GM18499 (cell line): ENCODE data around the gene C16orf96.

Experiments
- ATAC-seq: cut with Tn5 transposase; IDR thresholded peaks from one replicate; pipeline ENCODE4 v1.9.1; 2021; ENCODE audit warnings: moderate number of reproducible peaks; ENCODE audit not compliant: insufficient read depth, unreplicated experiment

The C16orf96 gene

GRCh38 chr16:4556112-4556511, at the start of gene C16orf96:
TSS of gene C16orf96 (plus strand) at chr16:4556340. CDS start at chr16:4556490, 150 bp downstream.
- ATAC-seq: no peak

GRCh38 chr16:4506450-4506849, 49.7 kb upstream of the C16orf96 start:
- no peak for ATAC-seq

DNA sequence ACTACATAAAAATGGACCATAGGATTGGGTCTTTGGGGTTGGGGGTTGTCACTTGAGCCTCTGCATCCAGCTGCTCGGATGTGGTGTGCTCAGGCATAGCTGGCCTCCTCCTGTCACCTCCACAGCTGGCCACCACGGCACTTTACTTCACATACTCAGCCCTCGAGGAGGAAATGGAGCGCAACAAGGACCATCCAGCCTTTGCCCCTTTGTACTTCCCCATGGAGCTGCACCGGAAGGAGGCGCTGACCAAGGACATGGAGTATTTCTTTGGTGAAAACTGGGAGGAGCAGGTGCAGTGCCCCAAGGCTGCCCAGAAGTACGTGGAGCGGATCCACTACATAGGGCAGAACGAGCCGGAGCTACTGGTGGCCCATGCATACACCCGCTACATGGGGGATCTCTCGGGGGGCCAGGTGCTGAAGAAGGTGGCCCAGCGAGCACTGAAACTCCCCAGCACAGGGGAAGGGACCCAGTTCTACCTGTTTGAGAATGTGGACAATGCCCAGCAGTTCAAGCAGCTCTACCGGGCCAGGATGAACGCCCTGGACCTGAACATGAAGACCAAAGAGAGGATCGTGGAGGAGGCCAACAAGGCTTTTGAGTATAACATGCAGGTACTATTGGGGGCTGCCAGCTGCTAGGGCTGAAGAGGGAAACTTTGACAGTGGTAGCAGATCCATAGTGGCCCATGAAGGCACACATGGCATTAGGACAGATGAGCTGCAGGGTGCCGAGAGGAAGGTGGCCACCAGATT, 48.4 kb upstream of the C16orf96 start:
- no peak for ATAC-seq

DNA sequence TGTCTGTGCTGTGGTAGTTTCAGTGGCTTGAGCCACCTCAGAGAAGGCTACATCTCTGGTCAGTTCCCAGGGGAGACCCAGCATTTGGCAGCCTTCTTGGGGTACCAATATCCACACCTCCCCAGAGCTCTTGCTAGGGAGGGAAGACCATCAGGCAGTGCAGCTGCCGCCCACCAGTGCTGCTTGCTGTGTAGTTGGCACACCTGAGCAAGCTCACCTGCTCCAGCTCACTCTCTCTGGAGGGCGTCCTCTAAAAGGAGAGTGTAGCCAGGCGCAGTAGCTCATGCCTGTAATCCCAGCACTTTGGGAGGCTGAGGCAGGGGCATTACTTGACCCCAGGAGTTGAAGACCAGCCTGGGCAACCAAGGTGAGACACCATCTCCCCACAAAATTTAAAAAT, 47.3 kb upstream of the C16orf96 start:
- ATAC-seq: no peak

- ATAC-seq: no peak
Measured at GRCh38 chr16:4509420-4509819, 46.7 kb upstream of the C16orf96 start.

DNA sequence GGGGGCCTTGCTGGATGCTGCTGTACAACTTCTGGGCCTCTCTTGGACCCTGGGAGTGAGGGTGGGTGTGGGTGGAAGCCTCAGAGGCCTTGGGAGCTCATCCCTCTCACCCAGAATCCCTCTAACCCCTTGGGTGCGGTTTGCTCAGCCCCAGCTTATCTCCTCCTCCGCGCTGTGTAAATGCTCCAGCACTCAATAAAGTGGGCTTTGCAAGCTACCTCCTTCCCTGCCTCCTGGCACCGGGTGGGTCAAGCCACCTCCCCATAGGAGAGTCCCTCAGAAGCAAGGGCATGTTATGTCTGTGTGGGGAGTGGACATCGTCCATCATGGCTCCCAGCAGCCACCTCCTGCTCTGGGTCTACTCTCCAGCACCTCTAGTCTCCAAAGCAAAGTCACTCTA, 46.0 kb upstream of the C16orf96 start:
- no peak for ATAC-seq

DNA sequence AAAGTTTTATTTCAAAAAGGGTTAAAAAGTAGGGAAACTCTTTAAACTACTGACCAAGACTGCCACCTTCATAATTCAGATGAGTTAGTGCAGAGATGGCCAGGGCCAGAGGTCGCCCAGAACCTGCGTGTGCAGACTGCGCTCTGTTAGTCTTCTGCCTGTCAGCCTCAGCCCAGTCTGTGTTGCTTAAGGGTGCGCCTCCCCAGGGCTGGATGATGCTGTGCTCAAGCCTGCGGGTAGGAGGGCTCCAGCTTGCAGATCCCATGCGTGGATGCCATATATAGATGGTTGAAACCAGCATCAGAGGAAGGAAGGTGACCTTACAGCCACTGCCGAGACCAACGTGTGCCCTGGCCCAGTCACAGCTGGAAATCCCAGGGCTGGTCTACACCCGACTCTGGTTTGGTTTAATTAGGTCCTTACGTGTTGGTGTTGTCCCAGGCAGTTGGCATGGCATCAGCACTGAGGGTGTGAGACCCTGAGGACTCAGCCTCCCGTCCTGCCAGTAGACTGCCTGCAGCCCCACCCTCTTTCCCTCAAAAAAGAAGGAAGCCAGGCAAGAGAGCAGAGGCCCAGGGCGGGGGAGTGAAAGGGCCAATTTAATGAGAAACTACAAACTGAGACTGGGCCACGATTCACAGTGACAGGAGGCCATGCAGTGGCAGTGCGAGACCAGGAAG, 45.3 kb upstream of the C16orf96 start:
- no peak for ATAC-seq

- ATAC-seq: no peak
Measured at GRCh38 chr16:4511441-4512082, 44.6 kb upstream of the C16orf96 start.

- ATAC-seq: no peak
Measured at GRCh38 chr16:4512473-4512872, 43.7 kb upstream of the C16orf96 start.

GRCh38 chr16:4513086-4513860, 42.9 kb upstream of the C16orf96 start:
- ATAC-seq: no peak

DNA sequence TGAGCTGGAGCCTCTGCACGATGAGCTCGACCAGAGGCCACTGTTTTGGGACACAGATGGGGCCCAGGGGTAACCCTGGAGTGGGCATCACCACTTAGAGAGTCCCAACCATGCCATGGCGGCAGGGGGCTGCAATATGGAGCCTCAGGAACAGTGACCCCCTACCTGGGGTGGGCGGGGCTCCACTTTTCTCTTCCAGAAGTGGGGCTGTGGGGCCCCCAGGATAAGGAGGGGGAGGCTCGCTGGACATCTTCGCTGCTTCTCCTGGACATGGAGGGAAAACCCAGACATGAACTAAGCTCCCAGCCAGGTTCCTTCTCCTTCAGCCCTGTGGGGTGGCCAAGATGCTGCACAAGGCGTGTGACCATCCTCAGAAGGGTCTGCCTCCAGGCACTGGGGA, 42.3 kb upstream of the C16orf96 start:
- no peak for ATAC-seq

- no peak for ATAC-seq
Measured at GRCh38 chr16:4514606-4515005, 41.5 kb upstream of the C16orf96 start.

- ATAC-seq: no peak
Measured at GRCh38 chr16:4515611-4516233, 40.4 kb upstream of the C16orf96 start.

DNA sequence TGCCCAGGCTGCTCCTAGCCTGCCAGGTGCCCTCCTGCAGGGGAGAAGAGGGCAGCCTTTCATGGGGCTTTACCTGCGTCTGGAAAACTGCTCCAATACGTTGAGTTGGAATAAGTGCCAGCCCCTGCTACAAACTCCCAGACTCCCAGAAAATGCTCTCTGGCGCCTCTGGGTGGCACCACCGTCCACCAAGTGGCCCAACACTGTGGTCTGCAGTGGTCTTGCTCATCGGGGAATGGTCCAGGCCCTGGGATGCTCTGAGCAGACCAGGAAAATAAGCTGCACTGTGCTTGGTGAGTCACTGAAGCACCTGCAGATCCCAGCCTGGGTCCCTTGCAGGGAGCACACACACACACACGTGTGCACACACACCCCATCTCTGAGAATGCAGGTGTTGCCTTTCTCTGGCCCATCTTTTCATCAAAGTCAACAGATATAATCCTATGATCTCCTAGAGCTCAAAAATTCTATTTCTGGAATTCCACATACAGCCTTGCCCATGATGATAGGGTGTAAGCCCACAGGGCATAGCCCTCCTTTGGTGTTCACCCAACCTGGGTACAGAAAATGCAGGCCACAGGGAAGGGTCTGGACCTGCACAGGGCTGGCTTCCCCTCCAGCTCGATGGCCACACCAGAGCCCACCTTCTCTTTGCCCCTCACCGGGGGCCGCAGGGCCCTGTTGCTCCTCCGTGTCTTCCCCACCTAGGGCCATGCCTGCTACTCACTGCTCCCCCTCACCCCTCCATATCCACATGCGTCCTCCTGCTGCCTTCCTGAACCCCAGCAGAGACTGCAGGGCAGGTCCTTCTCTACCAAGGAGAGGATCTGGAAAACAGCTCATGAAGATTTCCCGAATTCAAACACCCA, 38.1 kb upstream of the C16orf96 start:
- ATAC-seq: no peak

GRCh38 chr16:4519274-4520058, 36.7 kb upstream of the C16orf96 start:
- no peak for ATAC-seq

- no peak for ATAC-seq
Measured at GRCh38 chr16:4520913-4521312, 35.2 kb upstream of the C16orf96 start.

DNA sequence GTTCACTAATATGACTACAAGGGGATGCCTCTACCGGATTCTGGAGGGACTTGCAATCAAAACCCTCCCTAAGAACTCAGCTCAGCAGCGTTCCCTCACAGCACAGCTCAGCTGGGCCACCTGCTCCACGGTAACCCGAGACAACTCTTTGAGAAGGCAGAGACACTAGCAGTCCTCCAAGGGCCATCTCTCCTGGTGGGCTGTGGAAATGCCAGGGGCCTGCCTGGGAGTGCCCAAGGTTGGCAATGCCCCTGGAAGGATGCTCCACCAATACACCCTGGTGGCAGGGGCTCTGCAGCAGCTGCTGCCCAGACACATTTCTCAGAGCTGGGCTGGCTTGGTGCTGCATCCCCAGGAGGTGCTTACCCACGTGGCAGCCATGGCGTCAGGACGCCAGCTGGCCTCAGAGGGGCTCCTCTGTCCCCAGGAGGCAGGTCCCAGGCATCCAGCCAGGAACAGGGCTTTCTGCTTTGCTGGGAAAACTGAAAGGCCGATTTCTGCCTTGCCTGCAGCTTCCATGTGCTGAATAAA, 34.0 kb upstream of the C16orf96 start:
- ATAC-seq: no peak

DNA sequence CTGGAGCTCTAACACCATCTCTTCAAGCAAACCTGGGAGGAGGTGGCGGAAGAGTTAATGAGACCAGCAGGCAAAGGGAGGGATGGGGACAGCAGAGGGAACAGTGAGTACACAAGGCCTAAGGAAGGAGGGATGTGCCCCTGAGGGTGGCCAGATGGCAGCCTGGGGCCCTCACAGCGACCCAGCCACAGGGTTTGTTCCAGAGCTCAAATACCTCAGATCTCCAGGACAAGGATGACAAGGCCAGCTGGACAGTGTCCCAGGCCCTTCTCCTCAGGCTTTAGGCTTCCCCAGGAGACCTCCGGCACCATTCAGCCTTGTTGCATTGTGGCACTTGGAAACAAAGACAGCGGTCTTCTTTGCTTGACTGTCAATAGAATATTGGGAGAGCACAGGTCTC, 32.5 kb upstream of the C16orf96 start:
- ATAC-seq: no peak
